H9 (cell line): Measurements from ENCODE around the gene KDM5B. TPM values are rescaled to one million over a fixed set of nuclear protein-coding genes. Genes with fewer than 3 reads are reported as not detected.

Experiments used
- DNase-seq: peaks from one replicate; pipeline ENCODE4 v3.0.0-alpha.2; 2017
- H2AFZ ChIP-seq: one replicate; pipeline ENCODE4 v1.6.1; 2013; ENCODE audit warnings: mild to moderate bottlenecking, low read length, control low read depth, moderate library complexity
- H2AK5ac ChIP-seq: 2 replicates; pipeline ENCODE4 v1.6.1; 2013; ENCODE audit warnings: low read length, control low read depth, mixed read lengths; ENCODE audit not compliant: insufficient read length
- H2BK120ac ChIP-seq: one replicate; pipeline ENCODE4 v1.6.1; 2013; ENCODE audit warnings: low read depth, mild to moderate bottlenecking, low read length, control low read depth, inconsistent platforms; ENCODE audit not compliant: poor library complexity, severe bottlenecking
- H2BK12ac ChIP-seq: 2 replicates; pipeline ENCODE4 v1.6.1; 2013; ENCODE audit warnings: low read length, control low read depth, mixed read lengths, low read depth; ENCODE audit not compliant: insufficient read length
- H2BK15ac ChIP-seq: 2 replicates; pipeline ENCODE4 v1.6.1; 2013; ENCODE audit warnings: low read depth, low read length, control low read depth
- H2BK20ac ChIP-seq: one replicate; pipeline ENCODE4 v1.6.1; 2013; ENCODE audit warnings: low read depth, mild to moderate bottlenecking, low read length, control low read depth, inconsistent platforms; ENCODE audit not compliant: poor library complexity, severe bottlenecking
- H2BK5ac ChIP-seq: 2 replicates; pipeline ENCODE4 v1.6.1; 2013; ENCODE audit warnings: low read length, control low read depth, mixed read lengths; ENCODE audit not compliant: insufficient read length
- H3K14ac ChIP-seq: 2 replicates; pipeline ENCODE4 v1.6.1; 2013; ENCODE audit warnings: low read length, control low read depth; ENCODE audit not compliant: insufficient read depth
- H3K18ac ChIP-seq: 2 replicates; pipeline ENCODE4 v1.6.1; 2013; ENCODE audit warnings: low read depth, mild to moderate bottlenecking, mixed read lengths, low read length, control low read depth; ENCODE audit not compliant: insufficient read length
- H3K23ac ChIP-seq: 2 replicates; pipeline ENCODE4 v1.6.1; 2013; ENCODE audit warnings: low read length, control low read depth, mixed read lengths, low read depth; ENCODE audit not compliant: insufficient read length
- H3K23me2 ChIP-seq: 2 replicates; pipeline ENCODE4 v1.6.1; 2013; ENCODE audit warnings: low read depth, mild to moderate bottlenecking, mixed read lengths, low read length, control low read depth; ENCODE audit not compliant: insufficient read length, poor library complexity, severe bottlenecking
- H3K27ac ChIP-seq: 2 replicates; pipeline ENCODE4 v1.5.1; 2013; ENCODE audit warnings: low read length, control low read depth, mixed read lengths, low read depth; ENCODE audit not compliant: insufficient read length
- H3K27me3 ChIP-seq: 2 replicates; pipeline ENCODE4 v1.6.1; 2013; ENCODE audit warnings: low read length, control low read depth, inconsistent platforms; ENCODE audit not compliant: insufficient read depth
- H3K4ac ChIP-seq: 2 replicates; pipeline ENCODE4 v1.6.1; 2013; ENCODE audit warnings: low read depth, mild to moderate bottlenecking, control low read depth, inconsistent platforms, low read length, moderate library complexity
- H3K4me1 ChIP-seq: 2 replicates; pipeline ENCODE4 v1.6.1; 2013; ENCODE audit warnings: low read length, control low read depth, inconsistent platforms; ENCODE audit not compliant: insufficient read depth
- H3K4me2 ChIP-seq: 2 replicates; pipeline ENCODE4 v1.6.1; 2013; ENCODE audit warnings: low read length, control low read depth, mixed read lengths; ENCODE audit not compliant: insufficient read length, insufficient read depth
- H3K56ac ChIP-seq: 2 replicates; pipeline ENCODE4 v1.6.1; 2013; ENCODE audit warnings: low read depth, mild to moderate bottlenecking, mixed read lengths, low read length, control low read depth; ENCODE audit not compliant: insufficient read length
- H3K79me1 ChIP-seq: 2 replicates; pipeline ENCODE4 v1.6.1; 2013; ENCODE audit warnings: low read depth, mild to moderate bottlenecking, moderate library complexity, low read length, control low read depth, inconsistent platforms; ENCODE audit not compliant: insufficient read depth, poor library complexity, severe bottlenecking
- H3K79me2 ChIP-seq: 2 replicates; pipeline ENCODE4 v1.6.1; 2013; ENCODE audit warnings: low read length, control low read depth, inconsistent platforms; ENCODE audit not compliant: insufficient read depth
- H3K9ac ChIP-seq: 2 replicates; pipeline ENCODE4 v1.6.1; 2013; ENCODE audit warnings: low read length, control low read depth, mixed read lengths; ENCODE audit not compliant: insufficient read length; ENCODE audit errors: extremely low read depth
- H3K9me3 ChIP-seq: one replicate; pipeline ENCODE4 v1.6.1; 2013; ENCODE audit warnings: low read depth, low read length, inconsistent platforms; ENCODE audit not compliant: control insufficient read depth
- H3T11ph ChIP-seq: one replicate; pipeline ENCODE4 v1.6.1; 2013; ENCODE audit warnings: mild to moderate bottlenecking, low read length, control low read depth, inconsistent platforms
- H4K20me1 ChIP-seq: one replicate; pipeline ENCODE4 v1.6.1; 2013; ENCODE audit not compliant: control insufficient read depth, insufficient read length, insufficient read depth
- H4K5ac ChIP-seq: 2 replicates; pipeline ENCODE4 v1.6.1; 2013; ENCODE audit warnings: low read depth, mild to moderate bottlenecking, mixed read lengths, low read length, control low read depth; ENCODE audit not compliant: insufficient read length
- H4K8ac ChIP-seq: replicated peaks from 2 replicates; pipeline ENCODE4 v1.6.1; 2013; ENCODE audit warnings: low read length, control low read depth, mixed read lengths, low read depth; ENCODE audit not compliant: insufficient read length
- H4K91ac ChIP-seq: 2 replicates; pipeline ENCODE4 v1.6.1; 2013; ENCODE audit warnings: low read depth, mild to moderate bottlenecking, moderate library complexity, mixed read lengths, low read length, control low read depth; ENCODE audit not compliant: insufficient read length
- H3K27ac Mint-ChIP-seq, 3 experiments: 2 replicates in 2 of 3; 3 replicates in 1 of 3; pipeline ENCODE4 v1.8.0; 2020 to 2021; ENCODE audit warnings: mixed read lengths in 3 of 3, mild to moderate bottlenecking in 1 of 3, moderate library complexity in 1 of 3
- H3K27me3 Mint-ChIP-seq: 2 replicates; pipeline ENCODE4 v1.8.0; 2021; ENCODE audit warnings: low read depth, mild to moderate bottlenecking, moderate library complexity, mixed read lengths
- H3K36me3 Mint-ChIP-seq, 3 experiments: 2 replicates in 2 of 3; 3 replicates in 1 of 3; pipeline ENCODE4 v1.8.0; 2020 to 2021; ENCODE audit warnings: low read depth in 3 of 3, mixed read lengths in 3 of 3; ENCODE audit not compliant: insufficient read depth in 1 of 3
- H3K4me1 Mint-ChIP-seq, 2 experiments: 2 replicates each; pipeline ENCODE4 v1.8.0; 2020; ENCODE audit warnings: mixed read lengths in 2 of 2
- H3K4me3 Mint-ChIP-seq, 2 experiments: 2 replicates in 1 of 2; 3 replicates in 1 of 2; pipeline ENCODE4 v1.8.0; 2020 to 2021; ENCODE audit warnings: mild to moderate bottlenecking in 2 of 2, mixed read lengths in 2 of 2, moderate library complexity in 1 of 2
- H3K9me3 Mint-ChIP-seq, 2 experiments: 2 replicates in 1 of 2; 3 replicates in 1 of 2; pipeline ENCODE4 v1.8.0; 2020; ENCODE audit warnings: mild to moderate bottlenecking in 2 of 2, mixed read lengths in 2 of 2, moderate library complexity in 1 of 2
- CTCF ChIP-seq: fragments of 200-600 bp; sonication (generic); conservative IDR thresholded peaks from 3 replicates; pipeline ENCODE4 v1.8.0; 2021; ENCODE audit warnings: antibody characterized with exemption, mild to moderate bottlenecking
- WGBS: extraction: QIAGEN DNeasy Blood & Tissue Kit; methylation state at CpG from one replicate; pipeline ENCODE4 v1.1.7; 2013; ENCODE audit warnings: missing lambda C conversion rate, low lambda C conversion rate, mixed read lengths; ENCODE audit not compliant: insufficient read length; ENCODE audit errors: extremely low coverage; 5-methylcytosine and 5-hydroxymethylcytosine counted together
- total RNA-seq: library from RNA; stranded (reverse); gene quantifications from 2 replicates; pipeline ENCODE4 v1.2.1, GENCODE V29; 2021

Gene KDM5B
- total RNA-seq, 1 experiment from 2014 or later = 210 TPM

DNA sequence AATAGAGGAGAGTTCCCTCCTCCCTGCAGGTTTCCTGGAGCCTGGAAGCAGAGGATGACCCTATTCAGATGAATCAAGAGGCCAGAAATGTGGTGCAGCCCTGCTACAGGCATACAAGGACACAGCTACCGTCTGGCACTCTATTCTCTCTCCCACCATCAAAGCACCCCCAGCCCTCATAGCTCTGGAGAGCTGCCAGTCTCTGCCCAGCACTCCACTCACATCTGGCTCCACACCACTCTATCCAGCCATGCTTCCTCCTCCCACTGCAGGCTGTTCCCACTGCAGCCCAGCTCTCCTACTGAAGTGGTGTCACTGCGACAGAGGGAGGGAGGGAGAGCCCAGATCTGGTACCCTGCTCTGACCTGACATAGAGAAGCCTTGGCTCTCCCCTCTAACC lies 116.4 kb downstream of the KDM5B start:
- Histone ChIP-seq H4K8ac (no peak overlapping the region), H3K4me2 (no peak overlapping the region), H4K20me1 (no peaks in the 10 kb centered on the region), H4K91ac (no peak overlapping the region), H3T11ph (no peak overlapping the region), H3K23me2 (no peaks in the 10 kb centered on the region), H4K5ac (no peak overlapping the region), H3K18ac (no peak overlapping the region), H3K56ac (no peak overlapping the region), H2BK12ac (no peak overlapping the region), H3K4ac (no peak overlapping the region), H3K9ac (no peak overlapping the region), H3K27me3 (no peaks in the 10 kb centered on the region), H2BK20ac (no peak overlapping the region), H2AFZ (no peak overlapping the region), H2BK120ac (no peak overlapping the region), H3K79me1 (no peaks in the 10 kb centered on the region), H2BK15ac (no peak overlapping the region), H3K23ac (no peak overlapping the region), H3K27ac (no peak overlapping the region), H2BK5ac (no peak overlapping the region), H3K79me2 (no peaks in the 10 kb centered on the region), H3K4me1 (no peaks in the 10 kb centered on the region), H2AK5ac (no peak overlapping the region), H3K14ac (no peak overlapping the region), H3K9me3 (no peaks in the 10 kb centered on the region)
- WGBS = no CpG with 5 or more reads among the region's 2 CpGs
- TF ChIP-seq CTCF = no peak
- Mint-ChIP-seq H3K27me3 (peaks cover 34% of the 10 kb centered on the region), H3K36me3 (no peaks in the 10 kb centered on the region), H3K4me3 (no peak overlapping the region), H3K4me1 (peaks cover 14 to 22% of the 10 kb centered on the region in 2 experiments; a peak in 3 of 4 replicates), H3K9me3 (no peaks in the 10 kb centered on the region), H3K27ac (no peak overlapping the region; a peak in 1 of 7 replicates)
- no peak for DNase-seq
